CD4-positive, alpha-beta T cell treated with Interleukin-17A for 1 hour (primary cell): Measurements from ENCODE around the gene IL1B.
"Not testable (repeated sequence)": the region's sequence is repeated elsewhere in the genome, so short reads cannot be mapped to it uniquely, and the experiment has no call there.

Source experiments
- DNase-seq: peaks from one replicate; pipeline ENCODE4 v3.0.0-alpha.2; 2020

Gene IL1B

DNA sequence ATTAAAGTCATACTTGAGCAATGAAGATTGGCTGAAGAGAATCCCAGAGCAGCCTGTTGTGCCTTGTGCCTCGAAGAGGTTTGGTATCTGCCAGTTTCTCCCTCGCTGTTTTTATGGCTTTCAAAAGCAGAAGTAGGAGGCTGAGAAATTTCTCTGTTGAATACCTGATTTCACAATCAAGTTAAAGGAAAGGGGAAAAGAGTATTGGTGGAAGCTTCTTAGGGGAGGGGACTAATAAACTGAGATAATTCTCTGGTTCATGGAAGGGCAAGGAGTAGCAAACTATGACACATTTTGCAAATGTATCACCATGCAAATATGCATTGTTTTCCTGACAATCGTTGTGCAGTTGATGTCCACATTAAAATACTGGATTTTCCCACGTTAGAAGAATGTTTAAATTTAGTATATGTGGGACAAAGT lies at the start of gene IL1B:
Gene IL1B (minus strand): TSS at position 85 of the 423 bp plus-strand sequence. CDS start 550 bp downstream, outside the sequence.
- peak; percentile 37 for DNase-seq

DNA sequence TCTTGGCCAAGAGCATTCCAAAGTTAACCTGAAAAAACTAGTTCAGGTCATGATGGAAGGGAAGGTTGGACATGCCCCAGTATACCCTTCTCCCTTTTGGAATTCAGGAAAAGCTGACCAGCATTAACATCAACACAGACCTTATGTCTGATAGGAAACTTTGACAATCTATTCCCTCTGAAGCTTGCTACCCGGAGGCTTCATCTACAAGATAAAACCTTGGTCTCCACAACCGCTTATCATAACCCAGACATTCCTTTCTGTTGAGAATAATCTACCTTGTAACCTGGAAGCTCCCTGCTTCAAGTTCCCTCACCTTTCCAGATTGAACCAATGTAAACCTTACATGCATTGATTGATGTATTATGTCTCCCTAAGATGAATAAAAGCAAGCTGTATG lies 49.7 kb upstream of the IL1B start:
- no peak for DNase-seq

- no peak for DNase-seq
Observed at GRCh38 chr2:112885506-112885902, 48.9 kb upstream of the IL1B start.

GRCh38 chr2:112884869-112885505 lies 48.4 kb upstream of the IL1B start:
- peak; percentile 76 for DNase-seq

DNA sequence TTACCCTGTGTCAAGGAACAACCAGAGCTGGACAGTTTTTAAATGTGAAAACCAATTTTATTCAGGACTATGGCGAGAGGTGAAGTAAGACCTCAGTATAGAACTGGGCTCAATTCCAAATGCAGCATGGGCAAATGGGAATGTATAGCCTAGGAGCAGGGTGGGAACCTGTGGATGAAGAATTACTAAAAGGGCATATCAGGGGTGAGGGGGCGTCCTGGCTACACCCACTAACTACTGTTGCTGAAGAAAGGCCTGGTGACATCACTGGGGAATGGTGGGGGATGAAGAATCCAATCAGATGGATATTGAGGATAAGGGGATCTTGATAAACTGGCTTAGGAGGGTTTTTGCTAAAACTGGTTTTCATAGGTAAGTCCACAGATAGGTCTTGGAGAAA lies 47.1 kb upstream of the IL1B start:
- DNase-seq = no peak

GRCh38 chr2:112881217-112881985 lies 44.8 kb upstream of the IL1B start:
- DNase-seq = no peak

DNA sequence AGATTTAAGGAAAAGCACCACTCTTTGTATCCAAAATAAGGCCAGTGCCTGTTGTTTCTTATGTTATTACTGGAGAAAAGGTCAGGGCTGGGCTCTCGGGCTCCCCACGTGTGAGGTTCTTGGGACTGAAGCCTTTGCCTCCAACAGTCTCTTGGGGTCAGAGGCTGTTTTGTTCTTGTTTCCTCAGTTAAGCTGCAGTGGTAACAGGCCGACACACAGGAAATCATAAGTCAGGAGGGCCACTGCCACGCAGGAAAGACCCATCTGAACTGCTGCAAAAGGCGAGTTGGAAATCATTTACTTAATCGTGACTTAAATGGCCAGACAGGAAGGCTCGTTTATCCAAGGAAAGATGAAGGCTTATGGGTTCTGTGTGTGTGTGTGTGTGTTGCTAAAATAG lies 44.1 kb upstream of the IL1B start:
- DNase-seq = no peak

- DNase-seq = no peak
Observed at GRCh38 chr2:112880091-112880531, 43.5 kb upstream of the IL1B start.

- DNase-seq = no peak
Observed at GRCh38 chr2:112879491-112880041, 43.0 kb upstream of the IL1B start.

DNA sequence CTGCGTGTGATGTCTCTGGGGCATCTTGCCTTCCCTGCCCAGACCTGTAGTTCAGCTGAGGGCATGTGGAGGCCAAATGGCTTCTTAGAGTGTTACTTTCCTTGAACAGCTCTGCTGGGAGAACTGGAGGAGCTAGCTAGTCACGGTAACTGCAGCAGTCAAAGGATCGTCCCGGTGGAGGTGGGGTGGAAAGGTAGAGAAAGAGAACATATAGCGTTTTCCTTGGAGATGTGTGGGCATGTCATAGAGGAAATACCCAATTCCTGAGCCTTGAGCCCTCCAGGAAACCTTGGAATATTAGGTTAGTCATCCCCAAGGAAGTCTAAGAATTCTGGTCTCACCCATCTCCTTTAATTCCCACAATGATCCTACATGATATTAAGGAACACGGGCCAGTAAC lies 40.8 kb upstream of the IL1B start:
- no peak for DNase-seq

GRCh38 chr2:112876971-112877361 lies 40.4 kb upstream of the IL1B start:
- no peak for DNase-seq

- no peak for DNase-seq
Observed at GRCh38 chr2:112876257-112876970, 39.8 kb upstream of the IL1B start.

GRCh38 chr2:112870841-112871835 lies 34.6 kb upstream of the IL1B start:
- DNase-seq = no peak

- peak; percentile 16 for DNase-seq
Observed at GRCh38 chr2:112869258-112869842, 32.8 kb upstream of the IL1B start.

DNA sequence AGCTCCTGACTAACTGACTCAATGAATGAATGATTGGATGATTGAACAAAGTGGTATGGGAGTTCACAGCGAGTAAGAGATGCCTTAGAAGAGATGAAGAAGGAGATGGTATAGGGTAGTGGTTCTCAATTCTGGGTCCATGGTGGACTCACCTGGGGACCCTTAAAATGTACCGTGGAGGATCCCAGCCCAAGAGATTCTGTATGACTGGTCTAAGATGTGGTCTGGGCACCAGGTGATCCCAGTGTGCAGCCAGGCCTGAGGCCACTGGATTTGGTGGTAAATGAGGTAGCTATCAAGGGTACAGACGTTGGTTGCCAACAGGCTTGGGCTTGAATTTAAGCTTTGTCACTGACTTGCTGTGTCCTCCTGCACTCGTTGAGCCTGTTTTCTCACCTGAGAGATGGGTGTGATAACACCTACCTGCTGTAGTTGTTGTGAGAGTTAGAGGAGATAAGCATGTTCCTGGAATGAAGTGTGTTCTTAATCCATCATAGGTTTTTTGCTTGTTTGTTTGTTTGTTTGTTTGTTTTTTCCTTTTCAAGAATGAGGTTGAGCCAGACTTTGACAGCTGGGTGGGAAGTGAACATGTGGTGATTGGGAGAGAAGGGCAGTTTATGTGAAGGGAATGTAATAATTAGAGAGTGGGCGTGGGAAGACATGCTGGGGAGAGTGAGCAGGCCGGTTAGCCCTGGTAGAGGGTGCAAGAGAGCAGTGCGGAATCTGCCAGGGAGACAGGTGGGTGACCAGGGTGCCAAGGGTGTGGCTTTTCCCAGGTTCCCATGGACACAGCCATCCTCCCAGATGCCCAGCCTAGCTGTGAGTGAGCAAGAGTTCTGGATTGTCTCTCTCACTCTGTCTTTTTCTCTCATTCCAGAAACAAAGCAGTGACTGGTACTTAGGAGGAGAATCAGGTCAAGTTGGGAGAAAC lies 31.4 kb upstream of the IL1B start:
- DNase-seq = no peak

- no peak for DNase-seq
Observed at GRCh38 chr2:112866128-112866835, 29.7 kb upstream of the IL1B start.

GRCh38 chr2:112864072-112864471 lies 27.5 kb upstream of the IL1B start:
- no peak for DNase-seq

DNA sequence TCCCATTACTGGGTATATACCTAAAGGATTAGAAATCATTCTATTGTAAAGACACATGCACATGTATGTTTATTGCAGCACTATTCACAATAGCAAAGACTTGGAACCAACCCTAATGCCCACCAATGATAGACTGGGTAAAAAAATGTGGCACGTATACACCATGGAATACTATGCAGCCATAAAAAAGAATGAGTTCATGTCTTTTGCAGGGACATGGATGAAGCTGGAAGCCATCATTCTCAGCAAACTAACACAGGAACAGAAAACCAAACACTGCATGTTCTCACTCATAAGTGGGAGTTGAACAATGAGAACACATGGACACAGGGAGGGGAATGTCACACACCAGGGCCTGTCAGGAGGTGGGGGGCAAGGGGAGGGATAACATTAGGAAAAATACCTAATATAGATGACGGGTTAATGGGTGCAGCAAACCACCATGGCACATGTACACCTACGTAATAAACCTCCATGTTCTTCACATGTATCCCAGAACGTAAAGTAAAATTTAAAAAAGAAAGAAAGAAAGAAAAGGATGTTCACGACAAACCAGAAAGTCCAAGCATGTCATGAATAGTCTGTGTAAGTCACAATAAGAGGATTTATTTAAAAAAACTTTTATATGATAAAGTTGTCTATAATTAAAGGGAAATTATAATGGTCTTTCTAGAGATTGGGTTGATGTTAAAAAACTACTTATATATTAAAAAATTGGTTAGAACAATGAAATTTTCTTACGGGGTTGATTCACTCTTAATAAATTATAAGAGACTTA lies 23.0 kb upstream of the IL1B start:
- not testable (repeated sequence) for DNase-seq

DNA sequence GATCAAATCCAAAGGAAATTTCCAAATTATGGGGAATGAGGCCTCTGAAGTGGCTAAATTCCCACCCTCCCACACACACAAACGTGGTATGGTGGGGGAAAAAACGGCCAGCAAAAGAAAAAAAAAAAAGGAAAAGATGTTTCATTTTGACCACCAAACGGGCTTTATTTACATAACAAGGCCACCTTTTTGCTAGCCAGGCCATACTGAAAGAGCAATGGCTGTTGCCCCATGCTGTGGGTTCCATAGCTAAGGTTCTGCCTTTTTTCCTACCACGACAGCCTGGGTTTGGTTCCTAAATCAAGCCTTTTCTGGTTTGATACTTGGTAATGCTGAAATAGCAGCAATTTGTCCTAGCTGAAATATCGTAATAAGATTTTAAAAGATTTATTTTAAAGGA lies 14.0 kb upstream of the IL1B start:
- no peak for DNase-seq
